NB4 (cell line): ENCODE measurements around the gene KCNMB2.

Experiments
- MYC ChIP-seq: IDR thresholded peaks from 2 replicates; pipeline ENCODE4 v1.6.1; 2011; ENCODE audit warnings: low read depth, low read length
- TF ChIP-seq, protein P1 (sequence below): IDR thresholded peaks from 2 replicates; pipeline ENCODE4 v1.6.1; 2011; ENCODE audit warnings: low read depth, low read length
- TF ChIP-seq, protein P2 (sequence below): IDR thresholded peaks from one replicate; pipeline ENCODE4 v1.5.1; 2012; ENCODE audit warnings: low read depth, low read length

GRCh38 chr3:178625053-178625600, 88.9 kb downstream of the KCNMB2 start:
- TF ChIP-seq, protein P1, sequence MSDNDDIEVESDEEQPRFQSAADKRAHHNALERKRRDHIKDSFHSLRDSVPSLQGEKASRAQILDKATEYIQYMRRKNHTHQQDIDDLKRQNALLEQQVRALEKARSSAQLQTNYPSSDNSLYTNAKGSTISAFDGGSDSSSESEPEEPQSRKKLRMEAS: no peak
- TF ChIP-seq, protein P2, sequence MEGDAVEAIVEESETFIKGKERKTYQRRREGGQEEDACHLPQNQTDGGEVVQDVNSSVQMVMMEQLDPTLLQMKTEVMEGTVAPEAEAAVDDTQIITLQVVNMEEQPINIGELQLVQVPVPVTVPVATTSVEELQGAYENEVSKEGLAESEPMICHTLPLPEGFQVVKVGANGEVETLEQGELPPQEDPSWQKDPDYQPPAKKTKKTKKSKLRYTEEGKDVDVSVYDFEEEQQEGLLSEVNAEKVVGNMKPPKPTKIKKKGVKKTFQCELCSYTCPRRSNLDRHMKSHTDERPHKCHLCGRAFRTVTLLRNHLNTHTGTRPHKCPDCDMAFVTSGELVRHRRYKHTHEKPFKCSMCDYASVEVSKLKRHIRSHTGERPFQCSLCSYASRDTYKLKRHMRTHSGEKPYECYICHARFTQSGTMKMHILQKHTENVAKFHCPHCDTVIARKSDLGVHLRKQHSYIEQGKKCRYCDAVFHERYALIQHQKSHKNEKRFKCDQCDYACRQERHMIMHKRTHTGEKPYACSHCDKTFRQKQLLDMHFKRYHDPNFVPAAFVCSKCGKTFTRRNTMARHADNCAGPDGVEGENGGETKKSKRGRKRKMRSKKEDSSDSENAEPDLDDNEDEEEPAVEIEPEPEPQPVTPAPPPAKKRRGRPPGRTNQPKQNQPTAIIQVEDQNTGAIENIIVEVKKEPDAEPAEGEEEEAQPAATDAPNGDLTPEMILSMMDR: no peak
- TF ChIP-seq MYC: no peak
